Left lung (tissue), 10 donors: ENCODE results near the gene MICALL2. TPM values are rescaled to one million over a fixed set of nuclear protein-coding genes. Genes with fewer than 3 reads are reported as not detected.

ENCODE experiments used
- ATAC-seq: fragments of 200-7000 bp; cut with Tn5 transposase; one replicate; pipeline ENCODE4 v1.9.1; 2020; ENCODE audit warnings: moderate library complexity
- DNase-seq, 4 donors: peaks; one replicate each; pipeline ENCODE4 v3.0.0-alpha.2; 2013 to 2020
- H3K27ac ChIP-seq, 2 donors: fragments of 200-600 bp; sonication (generic) in 1 of 2; one replicate each; pipeline versions ENCODE4 v1.5.0 to v1.8.0; 2020 to 2021
- H3K27me3 ChIP-seq, 2 donors: fragments of 200-600 bp; sonication (generic) in 1 of 2; one replicate each; pipeline versions ENCODE4 v1.5.0 to v1.8.0; 2020 to 2021
- H3K36me3 ChIP-seq, 2 donors: fragments of 200-600 bp; sonication (generic) in 1 of 2; one replicate each; pipeline versions ENCODE4 v1.5.0 to v1.8.0; 2020 to 2021
- H3K4me1 ChIP-seq, 2 donors: fragments of 200-600 bp; one replicate each; pipeline ENCODE4 v1.8.0; 2021
- H3K4me3 ChIP-seq, 2 donors: fragments of 200-600 bp; sonication (generic) in 1 of 2; one replicate each; pipeline versions ENCODE4 v1.5.0 to v1.8.0; 2020 to 2021; ENCODE audit warnings: mild to moderate bottlenecking in 1 of 2
- H3K9me3 ChIP-seq, 2 donors: fragments of 200-600 bp; sonication (generic) in 1 of 2; one replicate each; pipeline versions ENCODE4 v1.5.0 to v1.8.0; 2020 to 2021
- intact Hi-C, 2 donors: fragments of 100-400 bp; cut with DNase I; formaldehyde crosslinking; loops; one replicate each; pipeline versions ENCODE4 v1.11.2 to v1.14.2; 2022
- polyA plus RNA-seq, 6 donors: library from polyadenylated mRNA; unstranded; fragments of 120-200 nt; gene quantifications; one replicate each; pipeline ENCODE4 v1.2.1, GENCODE V29; 2013; ENCODE audit not compliant: insufficient read length in 6 of 6
- total RNA-seq, 2 donors: library from RNA; stranded (reverse); fragmentation: NEBNext Ultra II Directional; extraction: Animal tissue kit (Norgen Biotek cat#: 25700); gene quantifications; one replicate each; pipeline ENCODE4 v1.2.1, GENCODE V29; 2021
- TF ChIP-seq, protein P1 (sequence below), 2 donors: fragments of 200-600 bp; sonication (generic) in 1 of 2; IDR thresholded peaks; one replicate each; pipeline versions ENCODE4 v1.5.0 to v1.8.0; 2021; ENCODE audit warnings: antibody characterized with exemption in 2 of 2
- donor health status: DM: no; HTN: yes; CAD: no.
- donor health status: DM: no; HTN: no; CAD: no.

MICALL2 gene
- total and polyA plus RNA-seq, 8 donors: 7.9 to 40.1 (median 14.8) TPM

DNA sequence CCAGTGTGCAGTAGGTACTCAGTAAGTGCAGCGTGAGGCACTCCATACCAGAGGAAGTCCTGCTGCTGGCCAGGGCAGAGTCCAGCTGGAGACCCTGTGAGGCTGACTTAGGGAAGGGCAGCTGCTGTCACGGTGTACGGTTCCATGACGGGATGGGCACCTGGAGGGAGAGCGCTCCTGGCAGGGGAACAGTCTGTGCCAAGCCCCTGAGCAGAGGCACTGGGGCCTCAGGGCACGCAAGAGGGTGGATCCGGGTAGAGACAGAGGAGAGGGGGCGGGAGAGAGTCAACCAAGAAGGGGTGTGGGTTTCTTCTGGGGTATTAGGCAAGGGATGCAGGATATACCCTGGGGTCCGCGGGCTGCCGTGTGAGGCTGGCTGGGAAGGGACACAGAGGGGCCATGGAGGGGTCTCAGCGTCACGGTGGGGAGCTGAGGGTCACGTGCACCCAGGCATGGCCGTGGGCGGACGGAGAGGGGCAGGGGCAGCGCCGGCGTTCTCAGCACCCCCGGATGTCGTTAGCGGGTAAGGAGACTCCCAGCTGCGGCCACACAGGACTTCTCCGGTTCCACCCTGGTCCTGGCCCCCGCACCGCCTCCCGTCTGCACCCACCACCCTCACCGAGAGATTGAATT, 70.5 kb downstream of the MICALL2 start:
- H3K9me3 ChIP-seq: peaks cover 0 to 10% of the 10 kb centered on the region in 2 donors
- H3K27ac ChIP-seq: no peak overlapping the region
- H3K27me3 ChIP-seq: peaks cover 14 to 97% of the 10 kb centered on the region in 2 donors
- no peaks in the 10 kb centered on the region for H3K4me1 ChIP-seq
- ATAC-seq (no peak), DNase-seq (peak in 1 of 4 donors; percentile 59)
- no peaks in the 10 kb centered on the region for H3K36me3 ChIP-seq
- intact Hi-C loops: no loop called here
- H3K4me3 ChIP-seq: no peak overlapping the region
- TF ChIP-seq, protein P1, sequence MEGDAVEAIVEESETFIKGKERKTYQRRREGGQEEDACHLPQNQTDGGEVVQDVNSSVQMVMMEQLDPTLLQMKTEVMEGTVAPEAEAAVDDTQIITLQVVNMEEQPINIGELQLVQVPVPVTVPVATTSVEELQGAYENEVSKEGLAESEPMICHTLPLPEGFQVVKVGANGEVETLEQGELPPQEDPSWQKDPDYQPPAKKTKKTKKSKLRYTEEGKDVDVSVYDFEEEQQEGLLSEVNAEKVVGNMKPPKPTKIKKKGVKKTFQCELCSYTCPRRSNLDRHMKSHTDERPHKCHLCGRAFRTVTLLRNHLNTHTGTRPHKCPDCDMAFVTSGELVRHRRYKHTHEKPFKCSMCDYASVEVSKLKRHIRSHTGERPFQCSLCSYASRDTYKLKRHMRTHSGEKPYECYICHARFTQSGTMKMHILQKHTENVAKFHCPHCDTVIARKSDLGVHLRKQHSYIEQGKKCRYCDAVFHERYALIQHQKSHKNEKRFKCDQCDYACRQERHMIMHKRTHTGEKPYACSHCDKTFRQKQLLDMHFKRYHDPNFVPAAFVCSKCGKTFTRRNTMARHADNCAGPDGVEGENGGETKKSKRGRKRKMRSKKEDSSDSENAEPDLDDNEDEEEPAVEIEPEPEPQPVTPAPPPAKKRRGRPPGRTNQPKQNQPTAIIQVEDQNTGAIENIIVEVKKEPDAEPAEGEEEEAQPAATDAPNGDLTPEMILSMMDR (IDR thresholded peaks at IDR 0.05): no peak

DNA sequence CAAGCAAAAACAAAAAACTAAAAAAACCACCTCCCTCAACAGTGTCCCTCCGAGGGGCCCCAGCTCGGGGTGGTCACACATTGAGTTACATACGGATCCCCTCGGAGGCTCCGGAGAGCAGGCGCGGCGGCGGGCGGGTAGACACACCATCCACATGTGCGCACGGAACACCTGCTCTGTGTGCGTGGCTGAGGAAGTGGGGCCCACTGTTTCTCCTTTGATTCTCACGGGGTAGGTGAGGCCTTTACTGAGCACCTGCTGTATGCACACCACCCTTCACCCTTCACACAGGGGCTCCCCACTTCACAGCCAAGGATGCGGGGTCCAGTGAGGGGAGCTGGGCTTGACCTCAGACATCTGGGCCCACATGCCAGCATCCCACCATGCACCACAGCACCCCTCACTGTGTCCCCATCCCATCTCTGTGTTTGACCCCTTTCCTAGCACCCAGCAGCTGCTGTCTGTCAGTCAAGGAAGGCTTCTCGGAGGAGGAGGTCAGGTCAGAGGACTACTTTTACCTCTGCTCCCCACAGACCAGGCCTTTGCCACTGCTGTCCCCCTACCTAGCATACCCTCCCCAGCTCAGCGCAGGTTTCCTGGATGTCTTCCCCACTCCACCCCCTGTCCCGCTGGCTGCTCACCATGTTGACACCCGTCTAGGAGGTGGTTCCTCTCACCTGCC, 71.1 kb downstream of the MICALL2 start:
- no peak for ATAC-seq
- peaks cover 14 to 97% of the 10 kb centered on the region in 2 donors for H3K27me3 ChIP-seq
- intact Hi-C loops: no loop called here

DNA sequence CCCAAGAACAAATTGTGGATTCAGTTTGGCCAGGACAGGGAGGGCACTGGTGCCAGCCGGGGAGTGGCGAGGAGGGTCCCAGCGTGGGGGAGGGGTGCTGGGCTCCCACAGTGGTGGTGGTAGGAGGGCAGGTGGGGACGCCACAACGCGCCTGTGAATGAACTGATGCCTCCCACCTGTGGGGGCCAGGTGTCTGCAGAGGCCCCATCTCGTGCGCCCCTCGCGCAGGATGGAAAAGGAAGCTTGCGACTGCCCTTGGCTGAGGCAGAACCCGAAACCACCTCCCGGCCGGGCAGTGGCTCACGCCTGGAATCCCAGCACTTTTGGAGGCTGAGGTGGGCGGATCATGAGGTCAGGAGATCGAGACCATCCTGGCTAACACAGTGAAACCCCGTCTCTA, 72.0 kb downstream of the MICALL2 start:
- intact Hi-C loops: no loop called here
- Histone ChIP-seq H3K36me3 (no peaks in the 10 kb centered on the region), H3K27me3 (peaks cover 14 to 97% of the 10 kb centered on the region in 2 donors), H3K27ac (no peak overlapping the region), H3K4me3 (no peak overlapping the region), H3K4me1 (no peaks in the 10 kb centered on the region), H3K9me3 (peaks cover 0 to 8% of the 10 kb centered on the region in 2 donors)
- ATAC-seq (no peak), DNase-seq (no peak)
- TF ChIP-seq, protein P1 (IDR thresholded peaks at IDR 0.05): no peak

More for the DNA sequence above, 71.1 kb downstream of the MICALL2 start:
- TF ChIP-seq, protein P1 (IDR thresholded peaks at IDR 0.05): no peak
- DNase-seq: peak in 1 of 4 donors; percentile 75
- Histone ChIP-seq H3K36me3 (no peaks in the 10 kb centered on the region), H3K4me1 (no peaks in the 10 kb centered on the region), H3K27ac (no peak overlapping the region), H3K9me3 (peaks cover 0 to 10% of the 10 kb centered on the region in 2 donors), H3K4me3 (no peak overlapping the region)

DNA sequence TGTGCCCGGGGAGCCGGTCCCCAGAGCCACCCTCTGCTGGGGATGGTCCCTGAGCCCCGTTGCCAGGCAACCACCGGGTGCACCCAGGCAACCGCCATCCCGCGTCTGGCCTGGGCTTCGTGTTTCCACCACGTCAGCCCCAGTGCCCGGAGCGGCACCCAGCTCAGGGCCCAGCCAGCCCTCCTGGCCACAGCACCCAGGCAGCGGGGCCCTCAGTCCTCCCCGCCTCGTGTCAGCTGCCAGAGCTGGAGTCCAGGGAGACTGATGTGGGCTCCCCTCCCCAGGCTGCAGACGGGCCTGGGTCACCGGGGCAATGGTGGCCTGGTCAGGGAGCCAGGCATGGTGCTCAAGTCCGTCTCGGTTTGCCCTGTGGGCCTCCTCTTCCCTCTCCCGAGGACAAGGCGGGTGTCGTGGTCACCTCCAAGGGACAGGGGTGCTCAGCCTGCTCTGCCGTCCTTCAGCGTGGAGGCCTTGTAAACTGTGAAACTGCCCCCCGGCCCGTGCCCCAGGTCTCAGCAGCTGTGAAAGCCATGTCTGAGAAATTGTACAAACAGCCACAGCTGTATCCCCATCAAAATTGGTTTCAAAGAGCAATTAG, 72.5 kb downstream of the MICALL2 start:
- ATAC-seq: no peak
- Histone ChIP-seq H3K27ac (no peak overlapping the region), H3K4me1 (no peaks in the 10 kb centered on the region), H3K27me3 (peaks cover 14 to 98% of the 10 kb centered on the region in 2 donors), H3K4me3 (no peak overlapping the region), H3K36me3 (no peaks in the 10 kb centered on the region), H3K9me3 (peaks cover 0 to 5% of the 10 kb centered on the region in 2 donors)
- TF ChIP-seq, protein P1 (IDR thresholded peaks at IDR 0.05): no peak
- DNase-seq: no peak
- intact Hi-C loops: no loop called here
